ENCODE results near the gene MPRIP.

Gene MPRIP

GRCh38 chr17:17141860-17142552 is 99.7 kb downstream of the MPRIP start:
- no peak for TF ChIP-seq JUND (IDR thresholded peaks at IDR 0.05; ENCODE audit: low read depth)
- peak; percentile 12 to 22 for DNase-seq (ENCODE audit: low read depth in 1 of 2, low spot score in 1 of 2)
- in situ Hi-C loops (cut with HindIII; ENCODE audit: low pct_unique_long_range_greater_than_20kb, low sequenced_read_pairs), result no loop called here

- in situ Hi-C loops (cut with HindIII; ENCODE audit: low pct_unique_long_range_greater_than_20kb, low sequenced_read_pairs), result no loop called here
- no peak for TF ChIP-seq JUND (IDR thresholded peaks at IDR 0.05; ENCODE audit: low read depth)
- no peak for DNase-seq (ENCODE audit: low read depth in 1 of 2, low spot score in 1 of 2)
Observed at GRCh38 chr17:17142556-17142955, 100.3 kb downstream of the MPRIP start.

GRCh38 chr17:17143501-17143900 is 101.2 kb downstream of the MPRIP start:
- in situ Hi-C loops (cut with HindIII; ENCODE audit: low pct_unique_long_range_greater_than_20kb, low sequenced_read_pairs), result no loop called here
- DNase-seq (ENCODE audit: low read depth in 1 of 2, low spot score in 1 of 2), result no peak
- no peak for TF ChIP-seq JUND (IDR thresholded peaks at IDR 0.05; ENCODE audit: low read depth)

GRCh38 chr17:17144061-17144460 is 101.8 kb downstream of the MPRIP start:
- in situ Hi-C loops (cut with HindIII; ENCODE audit: low pct_unique_long_range_greater_than_20kb, low sequenced_read_pairs), result no loop called here
- DNase-seq (ENCODE audit: low read depth in 1 of 2, low spot score in 1 of 2), result no peak
- no peak for TF ChIP-seq JUND (IDR thresholded peaks at IDR 0.05; ENCODE audit: low read depth)

- DNase-seq (ENCODE audit: low read depth in 1 of 2, low spot score in 1 of 2), result no peak
- in situ Hi-C loops (cut with HindIII; ENCODE audit: low pct_unique_long_range_greater_than_20kb, low sequenced_read_pairs), result no loop called here
- TF ChIP-seq JUND (IDR thresholded peaks at IDR 0.05; ENCODE audit: low read depth), result no peak
Observed at GRCh38 chr17:17144916-17145665, 102.8 kb downstream of the MPRIP start.

- DNase-seq (ENCODE audit: low read depth in 1 of 2, low spot score in 1 of 2), result peak; percentile 30 to 54
- in situ Hi-C loops (cut with HindIII; ENCODE audit: low pct_unique_long_range_greater_than_20kb, low sequenced_read_pairs), result no loop called here
- TF ChIP-seq JUND (IDR thresholded peaks at IDR 0.05; ENCODE audit: low read depth), result no peak
Observed at GRCh38 chr17:17146786-17147406, 104.6 kb downstream of the MPRIP start.

GRCh38 chr17:17147821-17148220 is 105.6 kb downstream of the MPRIP start:
- in situ Hi-C loops (cut with HindIII; ENCODE audit: low pct_unique_long_range_greater_than_20kb, low sequenced_read_pairs), result no loop called here
- no peak for TF ChIP-seq JUND (IDR thresholded peaks at IDR 0.05; ENCODE audit: low read depth)
- DNase-seq (ENCODE audit: low read depth in 1 of 2, low spot score in 1 of 2), result no peak

- in situ Hi-C loops (cut with HindIII; ENCODE audit: low pct_unique_long_range_greater_than_20kb, low sequenced_read_pairs), result no loop called here
- no peak for TF ChIP-seq JUND (IDR thresholded peaks at IDR 0.05; ENCODE audit: low read depth)
- DNase-seq (ENCODE audit: low read depth in 1 of 2, low spot score in 1 of 2), result no peak
Observed at GRCh38 chr17:17149520-17150447, 107.5 kb downstream of the MPRIP start.

GRCh38 chr17:17150448-17150800 is 108.2 kb downstream of the MPRIP start:
- DNase-seq (ENCODE audit: low read depth in 1 of 2, low spot score in 1 of 2), result no peak
- in situ Hi-C loops (cut with HindIII; ENCODE audit: low pct_unique_long_range_greater_than_20kb, low sequenced_read_pairs), result no loop called here
- no peak for TF ChIP-seq JUND (IDR thresholded peaks at IDR 0.05; ENCODE audit: low read depth)

GRCh38 chr17:17151055-17151454 is 108.8 kb downstream of the MPRIP start:
- TF ChIP-seq JUND (IDR thresholded peaks at IDR 0.05; ENCODE audit: low read depth), result no peak
- in situ Hi-C loops (cut with HindIII; ENCODE audit: low pct_unique_long_range_greater_than_20kb, low sequenced_read_pairs), result no loop called here
- DNase-seq (ENCODE audit: low read depth in 1 of 2, low spot score in 1 of 2), result no peak

- no peak for DNase-seq (ENCODE audit: low read depth in 1 of 2, low spot score in 1 of 2)
- in situ Hi-C loops (cut with HindIII; ENCODE audit: low pct_unique_long_range_greater_than_20kb, low sequenced_read_pairs), result no loop called here
- no peak for TF ChIP-seq JUND (IDR thresholded peaks at IDR 0.05; ENCODE audit: low read depth)
Observed at GRCh38 chr17:17151541-17151940, 109.3 kb downstream of the MPRIP start.

GRCh38 chr17:17151962-17152361 is 109.7 kb downstream of the MPRIP start:
- TF ChIP-seq JUND (IDR thresholded peaks at IDR 0.05; ENCODE audit: low read depth), result no peak
- no peak for DNase-seq (ENCODE audit: low read depth in 1 of 2, low spot score in 1 of 2)
- in situ Hi-C loops (cut with HindIII; ENCODE audit: low pct_unique_long_range_greater_than_20kb, low sequenced_read_pairs), result no loop called here
